Measurements from ENCODE around the gene MYORG.

The MYORG gene

DNA sequence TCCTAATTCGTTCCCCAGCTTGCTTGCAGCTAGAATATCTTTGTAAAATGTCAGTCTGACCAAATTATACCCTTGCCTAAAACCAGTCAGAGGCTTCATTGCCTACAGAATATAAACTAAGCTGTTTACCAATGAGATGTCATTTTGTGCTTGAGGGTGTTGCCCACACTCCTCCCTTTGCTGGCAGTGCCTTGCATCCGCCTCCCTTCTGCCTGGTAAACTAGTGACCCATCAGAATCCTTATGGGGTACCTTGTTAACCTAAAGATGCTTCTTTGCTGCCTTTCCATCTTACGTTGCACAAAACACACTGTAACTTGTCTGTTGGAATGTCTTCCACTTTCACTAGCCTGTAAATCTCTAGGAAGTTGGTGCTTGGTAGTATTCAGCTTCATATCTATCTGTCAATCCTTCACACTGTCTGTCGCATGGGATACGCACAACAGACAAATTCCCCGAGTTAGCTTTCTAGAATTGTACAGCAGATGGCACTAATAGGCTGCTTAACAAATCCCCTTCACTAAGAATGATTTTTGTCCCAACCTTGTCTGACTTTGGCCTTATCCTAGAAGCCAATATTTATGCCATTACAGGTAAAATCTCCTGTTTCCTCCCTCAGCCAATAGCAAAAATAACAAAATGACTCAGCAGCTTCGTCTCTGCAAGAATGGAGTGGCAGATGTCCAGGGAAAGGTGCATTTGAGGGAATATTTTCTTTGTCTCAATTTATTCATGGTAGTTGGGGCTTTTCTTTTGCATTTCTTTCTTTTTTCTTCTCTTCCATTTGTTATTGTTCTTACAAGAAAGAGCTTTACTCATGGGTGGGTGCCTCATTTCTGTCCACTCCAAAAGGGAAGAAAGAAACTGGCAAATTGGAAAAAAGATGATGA lies 44.4 kb downstream of the MYORG start:
- DNase-seq (ENCODE audit: low read depth): no peak

GRCh38 chr9:34331196-34331595 lies 45.5 kb downstream of the MYORG start:
- no peak for DNase-seq (ENCODE audit: low read depth)

GRCh38 chr9:34328987-34329832 lies 47.5 kb downstream of the MYORG start, which contains the start of the genes KIF24 and NUDT2:
Gene KIF24 (minus strand): TSS chr9:34329268. CDS start chr9:34311346, 17,922 bp downstream.
Gene NUDT2 (plus strand): TSS chr9:34329569. CDS start chr9:34339040, 9,471 bp downstream.
- peak; percentile 92 for DNase-seq (ENCODE audit: low read depth)

GRCh38 chr9:34328500-34328986 lies 48.2 kb downstream of the MYORG start:
- no peak for DNase-seq (ENCODE audit: low read depth)

DNA sequence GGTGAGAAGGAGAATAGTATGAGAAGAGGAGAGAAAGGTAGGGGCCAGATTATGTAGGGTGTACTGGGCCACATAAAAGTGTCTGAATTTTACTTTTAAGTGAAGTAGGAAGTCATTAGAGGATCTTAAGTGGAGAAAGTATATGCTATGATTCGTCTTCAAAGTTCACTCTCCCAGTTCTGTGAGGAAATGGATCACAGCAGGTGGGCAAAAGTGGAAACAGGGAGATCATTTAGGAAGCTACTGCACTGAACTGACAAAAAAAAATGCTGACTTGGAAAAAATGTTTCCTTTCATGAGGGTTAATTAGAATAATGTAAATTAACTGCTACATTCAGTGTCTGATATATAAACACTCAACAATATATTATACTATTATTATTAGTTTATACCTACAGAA lies 50.0 kb downstream of the MYORG start:
- no peak for DNase-seq (ENCODE audit: low read depth)

DNA sequence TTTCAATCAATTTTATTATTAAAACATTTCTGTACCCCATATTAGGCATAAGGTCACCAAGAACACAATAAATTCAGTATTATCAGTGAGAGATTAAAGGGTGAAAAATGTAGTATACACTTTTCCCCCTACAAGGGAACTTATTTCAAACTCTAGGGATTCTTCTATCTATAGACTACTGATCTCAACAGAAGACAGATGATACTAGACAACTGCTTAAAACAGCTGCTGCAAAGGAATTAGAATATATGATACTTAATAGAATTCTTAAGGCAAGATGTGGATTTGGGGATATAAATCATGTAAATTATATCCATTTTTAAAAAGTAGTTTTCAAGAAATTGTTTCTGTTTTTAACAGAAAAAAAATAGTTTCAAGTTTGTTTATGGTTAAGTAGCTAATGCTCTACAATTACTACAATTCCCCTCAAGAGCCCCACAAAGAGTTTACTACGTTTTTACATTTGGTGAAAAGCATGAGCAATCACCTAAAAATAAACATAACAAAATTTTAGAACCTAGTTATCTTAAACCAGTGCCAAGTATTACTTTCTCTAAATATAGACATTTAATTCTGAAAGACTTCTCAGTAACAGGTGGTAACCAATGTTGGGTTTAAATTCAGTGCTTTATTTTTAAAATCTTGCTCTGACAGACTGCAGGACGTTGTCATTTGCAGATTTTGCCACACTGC lies 53.7 kb downstream of the MYORG start:
- no peak for DNase-seq (ENCODE audit: low read depth)

GRCh38 chr9:34321451-34321850 lies 55.2 kb downstream of the MYORG start:
- no peak for DNase-seq (ENCODE audit: low read depth)

DNA sequence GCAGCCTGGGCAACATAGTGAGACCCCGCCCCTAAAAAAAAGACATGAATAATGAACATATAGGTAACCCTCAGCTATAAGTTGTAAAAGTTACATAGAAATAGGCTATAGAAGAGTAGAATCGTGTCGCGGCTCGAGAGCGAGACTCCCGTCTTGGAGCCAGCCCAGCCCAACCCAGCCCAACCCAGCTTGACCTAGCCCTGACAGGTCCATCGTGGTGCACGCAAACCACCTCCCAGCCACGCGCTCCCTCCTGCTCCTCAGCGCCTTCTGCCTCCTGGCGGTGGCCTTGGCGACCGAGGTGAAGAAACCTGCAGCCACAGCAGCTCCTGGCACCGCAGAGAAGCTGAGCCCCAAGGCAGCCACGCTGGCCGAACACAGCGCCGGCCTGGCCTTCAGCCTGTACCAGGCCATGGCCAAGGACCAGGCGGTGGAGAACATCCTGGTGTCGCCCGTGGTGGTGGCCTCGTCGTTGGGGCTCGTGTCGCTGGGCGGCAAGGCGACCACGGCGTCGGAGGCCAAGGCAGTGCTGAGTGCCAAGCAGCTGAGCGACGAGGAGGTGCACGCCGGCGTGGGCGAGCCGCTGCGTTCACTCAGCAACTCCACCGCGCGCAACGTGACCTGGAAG lies 58.4 kb downstream of the MYORG start:
- no peak for DNase-seq (ENCODE audit: low read depth)

GRCh38 chr9:34317436-34317835 lies 59.3 kb downstream of the MYORG start:
- no peak for DNase-seq (ENCODE audit: low read depth)

Data from activated T-helper 9 cell treated with anti-CD3 and anti-CD28 coated beads, Interleukin-2, amount 50 U/mL, for 16 hours (primary cell).